Osteoblast (primary cell): ENCODE measurements around the gene MINDY1. TPM values are rescaled to one million over a fixed set of nuclear protein-coding genes. Genes with fewer than 3 reads are reported as not detected.
A peak's percentile ranks its signal among the peaks of the same experiment; 100 is the strongest.

ENCODE experiments used
- DNase-seq: peaks from one replicate; pipeline ENCODE4 v3.0.0; 2011; ENCODE audit warnings: low spot score, mixed read lengths; ENCODE audit not compliant: insufficient read length; ENCODE audit errors: missing footprints
- H2AFZ ChIP-seq: 2 replicates; pipeline ENCODE4 v1.6.0; 2011; ENCODE audit warnings: mild to moderate bottlenecking, low read length
- H3K27ac ChIP-seq: 2 replicates; pipeline ENCODE4 v1.5.1; 2011; ENCODE audit warnings: mild to moderate bottlenecking, low read depth, low read length, moderate library complexity
- H3K27me3 ChIP-seq: 2 replicates; pipeline ENCODE4 v1.6.0; 2012; ENCODE audit warnings: mild to moderate bottlenecking, control low read depth, inconsistent platforms, low read length, moderate library complexity; ENCODE audit not compliant: insufficient read depth
- H3K36me3 ChIP-seq: 2 replicates; pipeline ENCODE4 v1.5.1; 2011; ENCODE audit warnings: mild to moderate bottlenecking, low read length, control low read depth, moderate library complexity; ENCODE audit not compliant: insufficient read depth
- H3K4me1 ChIP-seq: 2 replicates; pipeline ENCODE4 v1.5.1; 2011; ENCODE audit warnings: mild to moderate bottlenecking, low read length, control low read depth, moderate library complexity; ENCODE audit not compliant: insufficient read depth
- H3K4me2 ChIP-seq: 2 replicates; pipeline ENCODE4 v1.6.0; 2011; ENCODE audit warnings: mild to moderate bottlenecking, low read length; ENCODE audit not compliant: insufficient read depth
- H3K4me3 ChIP-seq: fragments of 200-600 bp; sonication (generic); 3 replicates; pipeline ENCODE4 v1.5.1; 2012; ENCODE audit warnings: mild to moderate bottlenecking, low read length, inconsistent platforms; ENCODE audit not compliant: insufficient read depth
- H3K79me2 ChIP-seq: 2 replicates; pipeline ENCODE4 v1.6.0; 2012; ENCODE audit warnings: mild to moderate bottlenecking, low read length, control low read depth, inconsistent platforms; ENCODE audit not compliant: insufficient read depth
- H3K9me3 ChIP-seq: 2 replicates; pipeline ENCODE4 v1.5.1; 2011; ENCODE audit warnings: low read depth, low read length, control low read depth
- H4K20me1 ChIP-seq: 2 replicates; pipeline ENCODE4 v1.6.0; 2012; ENCODE audit warnings: mild to moderate bottlenecking, low read length, control low read depth; ENCODE audit not compliant: insufficient read depth
- CTCF ChIP-seq: IDR thresholded peaks from 2 replicates; pipeline ENCODE4 v1.5.1; 2011; ENCODE audit warnings: mild to moderate bottlenecking, low read depth, low read length, moderate library complexity; ENCODE audit errors: extremely low read depth
- total RNA-seq: library from RNA; depleted of rRNA; stranded (reverse); fragments of >200 nt; gene quantifications from 2 replicates; pipeline ENCODE4 v1.2.3, GENCODE V29; 2012

The MINDY1 gene
- total RNA-seq, 1 donor: 18.1 TPM

- Histone ChIP-seq H3K79me2 (peaks cover 59% of the 10 kb centered on the region), H3K4me3 (peak overlapping the region; percentile 95), H4K20me1 (peaks cover 49% of the 10 kb centered on the region), H3K27me3 (no peaks in the 10 kb centered on the region), H3K36me3 (peaks cover 7% of the 10 kb centered on the region), H2AFZ (no peak overlapping the region), H3K27ac (peak overlapping the region; percentile 69), H3K4me2 (peak overlapping the region; percentile 98), H3K9me3 (no peaks in the 10 kb centered on the region), H3K4me1 (peaks cover 50% of the 10 kb centered on the region)
- peak; percentile 93 for DNase-seq
- no peak for TF ChIP-seq CTCF
These were observed 33.4 kb downstream of the MINDY1 start for GRCh38 chr1:150973258-150973835.

- Histone ChIP-seq H3K79me2 (peaks cover 68% of the 10 kb centered on the region), H3K27me3 (no peaks in the 10 kb centered on the region), H3K4me1 (peaks cover 42% of the 10 kb centered on the region), H3K4me3 (peak overlapping the region; percentile 95), H2AFZ (no peak overlapping the region), H3K4me2 (peak overlapping the region; percentile 98), H3K27ac (peak overlapping the region; percentile 69), H3K36me3 (peaks cover 14% of the 10 kb centered on the region), H4K20me1 (peaks cover 54% of the 10 kb centered on the region), H3K9me3 (no peaks in the 10 kb centered on the region)
- TF ChIP-seq CTCF: no peak
- peak; percentile 59 for DNase-seq
These were observed 34.2 kb downstream of the MINDY1 start for GRCh38 chr1:150972417-150972940.

GRCh38 chr1:150971583-150972416 is 34.9 kb downstream of the MINDY1 start:
- Histone ChIP-seq H3K27ac (peak overlapping the region; percentile 69), H2AFZ (no peak overlapping the region), H4K20me1 (peaks cover 57% of the 10 kb centered on the region), H3K27me3 (no peaks in the 10 kb centered on the region), H3K36me3 (peaks cover 21% of the 10 kb centered on the region), H3K4me2 (peak overlapping the region; percentile 98), H3K4me1 (peaks cover 35% of the 10 kb centered on the region), H3K79me2 (peaks cover 75% of the 10 kb centered on the region), H3K4me3 (peak overlapping the region; percentile 95), H3K9me3 (no peaks in the 10 kb centered on the region)
- peak; percentile 29 for TF ChIP-seq CTCF
- peak; percentile 95 for DNase-seq
